ENCODE results near the gene FBXO30. TPM values are rescaled to one million over a fixed set of nuclear protein-coding genes. Genes with fewer than 3 reads are reported as not detected.

The FBXO30 gene
- total RNA-seq, 1 experiment from 2014 or later: 7.7 TPM

DNA sequence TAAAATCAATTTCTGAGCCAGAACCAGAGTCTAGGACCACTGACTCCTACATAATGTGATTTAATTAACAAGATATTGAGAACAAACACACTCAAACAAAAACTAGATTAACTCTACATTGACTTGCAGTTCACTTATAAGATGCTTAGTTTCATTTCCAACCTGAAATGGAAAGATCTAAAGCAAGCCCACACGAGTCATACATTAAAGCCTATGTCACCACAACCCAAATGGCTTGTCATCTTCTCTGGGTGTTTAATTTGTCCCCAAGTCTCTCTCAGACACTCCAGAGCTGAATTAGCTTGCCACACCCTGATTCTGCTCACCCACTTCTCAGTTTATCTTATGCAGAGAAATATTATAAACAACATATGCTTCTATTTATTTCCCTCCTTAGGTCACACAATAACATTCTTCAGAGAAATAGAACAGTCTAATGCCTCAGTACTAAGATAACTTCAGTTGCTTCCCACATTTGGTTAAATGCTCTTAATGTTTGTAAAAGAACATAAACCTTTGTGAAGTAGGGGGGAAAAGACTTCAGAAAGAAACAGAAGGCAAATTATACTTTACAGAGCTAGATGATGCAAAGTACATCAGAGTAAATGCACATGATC lies 8.8 kb upstream of the FBXO30 start:
- DNase-seq (ENCODE audit: low spot score): no peak
- in situ Hi-C loops (cut with HindIII; ENCODE audit: low sequenced_read_pairs): no loop called here

DNA sequence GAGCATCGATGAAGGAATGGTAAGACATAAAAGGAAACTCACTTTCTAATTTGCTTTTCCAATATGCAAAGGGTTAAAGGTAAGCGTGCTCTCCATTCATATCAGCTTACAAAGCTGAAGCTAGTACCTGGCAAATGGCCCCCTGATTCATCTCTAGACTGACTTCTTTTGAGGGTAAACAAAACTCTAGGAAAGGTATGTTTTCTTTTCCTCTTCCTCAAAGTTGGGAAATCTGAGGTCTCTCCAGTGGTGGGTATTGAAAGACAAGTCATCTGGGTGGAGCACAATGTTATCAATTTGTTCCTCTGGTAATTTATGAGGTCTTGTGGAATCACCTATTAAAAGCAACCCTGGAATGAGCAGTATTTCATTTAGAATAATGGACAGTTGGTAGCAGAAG lies 7.9 kb upstream of the FBXO30 start:
- in situ Hi-C loops (cut with HindIII; ENCODE audit: low sequenced_read_pairs): no loop called here
- no peak for DNase-seq (ENCODE audit: low spot score)

DNA sequence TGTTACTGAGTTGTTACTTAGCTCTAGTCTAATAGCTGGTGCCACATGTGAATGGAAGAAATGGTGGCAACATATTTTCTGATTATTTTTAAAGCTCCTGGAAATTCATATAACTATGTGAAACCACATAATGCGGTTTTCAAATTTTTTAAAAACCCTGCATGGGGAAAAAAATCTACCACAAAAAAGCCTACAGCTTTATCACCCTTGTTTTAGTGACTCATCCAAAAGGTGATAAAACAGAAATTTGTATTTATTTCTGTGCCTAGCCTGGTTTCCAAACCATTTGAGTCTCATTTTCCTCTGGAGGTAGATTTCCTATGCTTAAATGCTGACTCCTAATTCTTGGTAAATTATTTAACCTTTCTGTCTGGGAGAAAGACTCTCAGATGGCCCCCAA lies 5.4 kb upstream of the FBXO30 start:
- DNase-seq (ENCODE audit: low spot score): no peak
- in situ Hi-C loops (cut with HindIII; ENCODE audit: low sequenced_read_pairs): no loop called here

DNA sequence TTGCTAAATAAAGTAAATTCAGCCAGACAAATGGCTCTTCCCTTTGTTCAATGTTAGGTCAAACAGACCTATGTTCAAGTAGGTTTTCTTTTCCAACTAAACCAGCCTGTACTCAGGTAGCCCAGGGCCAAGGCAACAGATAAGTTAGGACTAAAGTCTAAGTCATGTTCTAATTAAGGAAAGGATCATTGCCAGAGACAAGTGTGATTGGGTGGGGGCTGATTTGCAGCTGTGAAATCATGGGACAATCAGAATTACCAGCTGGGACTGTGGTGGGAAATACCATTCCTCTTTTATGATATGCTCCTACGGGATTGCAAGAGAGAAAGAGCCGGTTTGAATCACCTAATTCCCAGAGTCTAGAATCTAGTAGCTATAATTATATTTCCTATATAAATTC lies 4.2 kb upstream of the FBXO30 start:
- in situ Hi-C loops (cut with HindIII; ENCODE audit: low sequenced_read_pairs): no loop called here

DNA sequence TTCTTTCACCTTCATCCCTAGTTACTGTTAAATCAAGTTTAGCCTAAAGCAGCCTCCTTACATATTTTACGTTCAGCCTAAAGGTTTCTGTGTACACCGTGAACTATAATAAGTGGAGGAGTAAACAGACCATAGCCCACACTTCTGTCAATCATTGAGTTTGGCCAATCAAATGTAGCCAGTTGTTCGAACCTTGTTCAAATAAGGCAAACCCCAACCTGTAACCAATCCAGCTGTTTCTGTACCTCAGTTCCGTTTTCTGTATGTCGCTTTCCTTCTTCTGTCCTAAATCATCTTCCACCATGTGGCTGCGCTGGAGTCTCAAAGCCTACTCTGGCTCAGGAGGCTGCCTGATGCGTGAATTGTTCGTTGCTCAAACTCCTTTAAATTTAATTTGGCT lies 1.8 kb upstream of the FBXO30 start:
- in situ Hi-C loops (cut with HindIII; ENCODE audit: low sequenced_read_pairs): no loop called here
- no peak for DNase-seq (ENCODE audit: low spot score)

More for the DNA sequence above, 4.2 kb upstream of the FBXO30 start:
- no peak for DNase-seq (ENCODE audit: low spot score)

DNA sequence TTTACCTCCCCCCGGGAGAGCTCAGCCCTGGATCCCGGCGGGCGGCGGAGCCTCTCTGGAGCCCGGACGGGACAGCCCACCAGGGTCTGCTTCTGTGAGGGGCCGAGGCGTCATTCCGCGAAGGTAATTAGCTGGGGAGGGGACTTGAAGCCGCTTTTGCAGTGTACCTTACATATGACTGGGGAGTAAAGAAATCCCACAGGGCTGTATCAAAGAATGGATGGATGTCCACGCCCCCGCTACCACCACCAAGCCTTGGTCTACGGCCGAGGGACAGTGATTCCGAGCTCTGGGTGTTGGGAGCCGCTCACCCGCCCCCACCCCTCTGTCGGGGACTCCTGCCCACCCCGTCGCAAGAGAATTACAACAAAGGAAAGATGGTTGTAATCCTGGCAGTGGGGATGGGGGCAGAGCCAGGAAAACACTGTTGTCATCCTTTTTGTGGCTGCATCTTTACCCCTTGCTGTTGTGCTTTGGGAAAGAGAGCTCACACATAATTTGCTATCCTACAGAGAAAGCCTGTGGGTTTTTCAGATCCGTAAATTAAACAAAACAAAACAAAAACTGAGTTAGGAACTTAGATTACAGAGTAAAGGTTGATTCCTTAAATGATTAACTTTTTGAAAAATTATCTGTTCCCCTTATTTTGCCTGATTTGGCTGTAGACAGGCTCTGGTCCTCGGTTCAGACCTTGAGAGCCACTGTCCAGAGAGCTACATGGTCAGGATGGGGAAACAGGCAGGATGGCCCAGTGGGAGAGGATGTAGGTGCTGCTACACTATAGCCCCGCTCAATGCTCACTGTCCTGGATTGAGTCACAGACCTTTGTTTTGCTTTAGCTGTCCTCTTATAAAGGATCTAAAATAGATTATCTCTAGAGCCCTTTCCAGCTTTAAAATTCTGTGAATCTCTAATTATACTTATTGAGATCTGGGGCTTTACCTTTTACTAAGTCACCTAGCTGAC lies 997 bp upstream of the FBXO30 start:
- DNase-seq (ENCODE audit: low spot score): peak; percentile 43
- in situ Hi-C loops (cut with HindIII; ENCODE audit: low sequenced_read_pairs): no loop called here

DNA sequence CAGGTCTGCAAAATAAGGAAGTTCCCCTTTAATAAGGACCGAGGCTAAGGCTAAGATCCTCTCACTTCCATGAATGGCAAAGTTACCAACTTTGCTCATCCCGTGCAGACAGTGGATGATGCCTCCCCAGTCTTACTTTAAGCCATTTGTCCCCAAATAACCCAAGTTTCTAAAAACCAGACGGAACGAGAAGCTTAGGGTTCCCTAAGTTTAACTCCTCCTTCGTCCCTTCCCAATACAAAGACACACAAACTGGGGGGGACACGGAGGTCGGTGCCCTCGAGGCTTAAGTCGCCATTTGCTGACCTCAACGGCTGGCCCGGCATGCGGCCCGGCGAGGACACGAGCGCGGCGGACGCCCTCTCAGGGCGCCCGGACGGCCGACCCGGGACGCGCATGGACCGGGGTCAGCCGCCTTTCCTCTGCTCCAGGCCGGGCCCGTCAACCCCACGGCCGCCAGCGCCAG lies 527 bp downstream of the FBXO30 start:
- in situ Hi-C loops (cut with HindIII; ENCODE audit: low sequenced_read_pairs): no loop called here
- peak; percentile 46 for DNase-seq (ENCODE audit: low spot score)

DNA sequence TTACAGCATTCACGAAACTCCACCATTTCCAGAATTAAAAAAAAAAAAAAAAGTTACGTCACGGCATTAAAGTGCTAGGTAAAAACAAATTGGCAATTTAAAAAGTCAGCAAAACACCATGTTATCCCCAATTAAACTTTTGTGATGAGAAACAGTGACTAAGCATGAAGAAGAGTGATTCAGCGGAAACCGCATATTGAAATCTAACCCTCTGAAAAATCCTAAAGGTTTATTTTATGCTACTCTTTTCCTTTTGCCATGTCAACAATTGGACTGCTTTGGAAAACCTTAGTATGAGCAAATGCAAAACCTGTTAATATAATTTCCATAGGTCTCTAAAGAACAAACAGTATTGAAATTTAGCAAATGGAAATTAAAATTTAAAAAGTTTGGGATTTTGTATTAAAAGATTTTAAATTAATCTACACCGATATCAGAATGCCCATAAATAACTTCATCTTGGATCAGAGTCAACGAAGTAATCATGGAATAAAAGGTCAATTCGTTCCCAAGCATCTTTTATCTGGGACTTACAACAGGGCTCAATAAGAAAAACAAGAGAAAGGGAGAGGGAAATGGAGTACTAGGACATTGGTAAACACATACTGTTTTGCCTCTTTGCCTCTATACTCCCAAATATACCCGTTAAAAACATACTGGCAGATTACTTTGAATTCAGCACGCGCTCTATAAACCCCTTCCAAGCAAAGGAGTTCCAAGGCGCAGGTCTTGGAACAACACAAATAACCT lies 1.1 kb downstream of the FBXO30 start:
- in situ Hi-C loops (cut with HindIII; ENCODE audit: low sequenced_read_pairs): no loop called here
- no peak for DNase-seq (ENCODE audit: low spot score)

DNA sequence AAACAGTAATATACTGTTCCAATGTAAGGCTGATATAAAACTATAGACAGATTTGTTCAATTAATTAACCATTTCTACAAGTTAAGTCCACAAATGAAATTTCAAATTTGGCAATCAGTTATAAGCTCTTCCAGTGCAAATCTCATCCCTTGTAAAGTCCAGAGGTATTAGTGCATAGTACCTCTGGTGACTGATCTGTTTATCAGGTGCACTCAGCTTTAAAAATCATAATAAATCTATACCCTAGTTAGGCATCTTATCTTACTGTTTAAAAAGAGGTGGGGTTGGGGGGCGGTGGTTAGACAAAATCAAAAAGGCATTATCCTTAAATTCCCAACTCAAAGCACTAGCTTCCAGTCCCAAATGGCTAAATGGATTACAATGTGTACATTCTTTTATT lies 2.9 kb downstream of the FBXO30 start:
- in situ Hi-C loops (cut with HindIII; ENCODE audit: low sequenced_read_pairs): no loop called here
- no peak for DNase-seq (ENCODE audit: low spot score)

DNA sequence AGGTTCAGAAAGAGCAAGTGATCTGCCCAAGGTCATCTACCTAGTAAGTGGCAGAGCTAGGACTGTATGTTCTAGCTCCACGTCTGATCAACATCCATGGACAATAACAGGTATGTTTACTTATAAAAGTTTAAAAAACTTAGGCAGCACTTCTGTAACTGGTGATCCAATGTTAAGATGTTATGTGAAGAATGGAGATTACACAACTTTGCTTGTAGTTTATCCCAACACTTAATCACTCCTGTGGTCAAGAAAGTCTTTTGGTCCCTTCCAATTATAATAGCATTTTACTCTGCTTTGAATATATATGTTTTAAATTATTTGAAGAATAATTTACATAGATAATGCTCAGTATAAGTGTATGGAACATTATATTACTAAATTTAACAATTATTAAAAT lies 4.8 kb downstream of the FBXO30 start:
- no peak for DNase-seq (ENCODE audit: low spot score)
- in situ Hi-C loops (cut with HindIII; ENCODE audit: low sequenced_read_pairs): no loop called here

DNA sequence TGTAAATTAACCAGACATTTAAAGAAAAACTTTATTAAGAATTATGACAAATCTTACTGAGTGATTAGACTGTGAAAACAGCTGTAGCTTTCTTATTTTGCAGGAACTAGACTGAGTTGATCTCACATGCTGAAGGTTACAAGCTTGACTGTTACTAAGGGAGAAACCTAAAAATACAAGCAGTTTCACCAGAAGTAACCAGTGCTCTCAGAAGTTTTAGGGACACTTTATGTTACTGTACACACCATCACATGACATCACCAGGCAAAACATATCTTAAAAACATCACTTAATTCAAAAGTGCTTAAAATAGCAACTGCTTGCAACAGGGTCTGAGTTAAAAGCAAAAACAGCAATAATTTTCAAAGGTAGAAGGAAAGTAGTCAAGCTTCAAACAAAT lies 5.4 kb downstream of the FBXO30 start:
- in situ Hi-C loops (cut with HindIII; ENCODE audit: low sequenced_read_pairs): no loop called here
- no peak for DNase-seq (ENCODE audit: low spot score)

DNA sequence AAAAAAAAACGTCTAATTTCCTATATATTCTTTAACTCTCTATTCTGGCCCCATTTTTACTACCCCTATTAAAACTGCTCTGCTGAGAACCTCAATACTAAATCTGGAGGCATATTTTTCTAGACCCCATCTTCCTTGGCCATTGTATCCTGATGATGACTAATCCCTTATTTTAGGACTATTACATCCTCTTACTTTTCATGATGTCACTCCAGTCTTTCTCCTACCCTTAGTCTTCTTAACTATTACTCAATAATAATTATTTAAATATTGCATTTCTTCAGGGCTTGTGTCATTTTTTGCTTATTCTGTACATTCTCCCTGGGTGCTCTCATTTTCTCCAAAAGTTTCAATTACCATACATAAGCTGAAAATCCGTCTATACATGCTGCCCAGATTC lies 6.4 kb downstream of the FBXO30 start:
- in situ Hi-C loops (cut with HindIII; ENCODE audit: low sequenced_read_pairs): no loop called here
- no peak for DNase-seq (ENCODE audit: low spot score)

DNA sequence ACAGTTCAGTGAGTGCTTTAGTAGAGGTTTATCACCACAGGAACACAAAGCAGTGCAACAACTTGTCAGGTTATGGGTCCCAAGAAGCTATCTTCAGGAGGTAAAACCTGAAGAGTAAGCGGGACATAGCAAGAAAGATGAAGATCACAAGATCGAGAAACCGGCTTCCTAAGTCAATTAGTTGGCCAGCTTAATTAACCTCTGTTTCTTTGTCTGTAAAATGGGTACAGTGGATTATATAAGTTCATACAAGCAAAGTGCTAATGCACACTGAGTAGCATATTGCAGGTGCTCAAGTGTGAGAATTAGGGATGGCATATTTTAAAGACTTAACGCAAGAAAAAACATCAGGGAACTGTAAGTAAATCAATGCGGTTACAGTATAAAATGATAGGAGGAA lies 12.5 kb downstream of the FBXO30 start:
- in situ Hi-C loops (cut with HindIII; ENCODE audit: low sequenced_read_pairs): no loop called here

DNA sequence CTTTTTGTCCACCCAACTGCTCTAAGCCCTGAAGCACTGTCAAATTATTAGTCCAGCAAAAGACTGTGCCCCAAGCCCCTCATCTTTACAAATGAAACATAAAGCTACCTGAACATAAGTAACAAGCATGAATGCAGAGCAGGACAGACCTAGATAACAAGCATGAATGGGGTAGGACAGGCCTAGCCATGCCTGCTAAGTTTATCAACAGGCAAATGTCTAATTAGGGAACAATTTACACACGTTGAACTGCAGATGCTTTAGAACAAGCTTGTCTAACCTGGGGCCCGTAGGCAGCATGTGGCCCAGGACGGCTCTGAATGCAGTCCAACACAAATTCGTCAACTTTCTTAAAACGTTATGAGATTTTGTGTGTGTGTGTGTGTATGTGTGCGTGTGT lies 13.6 kb downstream of the FBXO30 start:
- in situ Hi-C loops (cut with HindIII; ENCODE audit: low sequenced_read_pairs): no loop called here
- no peak for DNase-seq (ENCODE audit: low spot score)

More for the DNA sequence above, 12.5 kb downstream of the FBXO30 start:
- no peak for DNase-seq (ENCODE audit: low spot score)

DNA sequence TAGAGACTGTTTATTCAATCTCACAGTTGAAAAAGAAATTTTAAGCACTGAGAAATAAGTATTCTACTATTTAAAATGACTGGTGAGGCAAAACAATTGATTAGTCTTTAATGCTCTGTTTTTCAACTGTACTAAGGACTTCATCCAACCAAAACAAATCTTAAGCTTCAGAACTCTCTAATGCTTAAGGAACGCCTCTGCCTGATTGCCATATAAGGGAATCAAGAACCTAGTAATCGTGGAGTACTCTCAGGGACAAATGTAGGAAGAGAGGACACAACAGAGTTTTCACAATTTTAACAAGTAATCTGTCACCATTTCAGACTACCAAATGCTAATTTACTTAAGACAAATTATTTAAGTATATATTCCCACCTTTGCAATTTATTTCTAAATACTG lies 16.1 kb downstream of the FBXO30 start:
- no peak for DNase-seq (ENCODE audit: low spot score)

DNA sequence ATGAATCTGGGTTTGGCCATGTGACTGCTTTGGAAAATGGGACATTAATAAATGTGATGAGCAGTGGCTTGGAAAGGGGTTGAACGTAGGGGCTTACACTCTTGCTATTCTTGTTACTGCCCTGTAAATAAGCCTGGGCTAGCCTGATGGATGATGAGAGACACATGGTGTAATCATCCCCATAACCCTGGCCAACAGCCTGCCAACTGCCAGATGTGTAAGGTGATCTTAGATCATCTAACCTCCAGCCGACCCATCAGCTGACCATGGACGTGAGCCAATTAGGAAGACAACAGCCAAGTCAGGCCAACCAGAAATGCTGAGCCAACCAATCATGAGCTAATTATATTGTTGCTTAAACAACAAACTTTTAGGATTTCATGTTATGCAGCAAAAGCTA lies 25.2 kb downstream of the FBXO30 start:
- no peak for DNase-seq (ENCODE audit: low spot score)
- in situ Hi-C loops (cut with HindIII; ENCODE audit: low sequenced_read_pairs): no loop called here

More for the DNA sequence above, 16.1 kb downstream of the FBXO30 start:
- in situ Hi-C loops (cut with HindIII; ENCODE audit: low sequenced_read_pairs): no loop called here

DNA sequence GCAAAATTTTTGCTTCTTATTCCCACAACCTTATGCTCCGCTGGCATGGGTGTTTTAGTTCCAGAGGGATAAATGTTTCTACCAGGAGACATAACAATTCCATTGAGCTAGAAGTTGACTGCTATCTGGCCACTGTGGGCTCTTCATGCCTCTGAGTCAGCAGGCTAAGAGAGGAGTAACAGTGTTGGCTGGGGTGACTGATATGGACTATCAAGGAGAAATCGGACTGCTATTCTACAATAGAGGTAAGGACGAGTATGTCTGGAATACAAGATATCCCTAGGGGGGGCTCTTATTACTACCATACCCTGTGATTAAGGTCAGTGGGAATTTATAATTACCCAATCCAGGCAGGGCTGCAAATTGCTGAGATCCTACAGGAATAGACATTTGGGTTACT lies 26.9 kb downstream of the FBXO30 start:
- in situ Hi-C loops (cut with HindIII; ENCODE audit: low sequenced_read_pairs): no loop called here
- no peak for DNase-seq (ENCODE audit: low spot score)

DNA sequence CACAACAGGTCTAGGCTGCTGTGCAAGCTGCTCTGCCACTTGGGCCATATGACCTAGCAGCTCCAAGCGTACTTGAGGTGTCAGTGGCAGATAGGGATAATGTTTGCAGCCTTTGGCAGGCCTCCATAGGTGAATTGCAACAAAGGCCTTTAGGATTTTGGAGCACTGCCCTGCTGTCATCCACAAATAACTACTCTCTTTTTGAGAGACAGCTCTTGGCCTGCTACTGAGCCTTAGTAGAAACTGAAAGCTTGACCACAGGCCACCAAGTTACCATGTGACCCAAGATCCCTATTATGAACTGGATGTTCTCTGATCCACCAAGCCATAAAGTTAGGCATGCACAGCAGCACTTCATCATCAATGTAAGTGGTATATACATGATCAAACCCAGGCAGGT lies 29.9 kb downstream of the FBXO30 start:
- no peak for DNase-seq (ENCODE audit: low spot score)
- in situ Hi-C loops (cut with HindIII; ENCODE audit: low sequenced_read_pairs): no loop called here

DNA sequence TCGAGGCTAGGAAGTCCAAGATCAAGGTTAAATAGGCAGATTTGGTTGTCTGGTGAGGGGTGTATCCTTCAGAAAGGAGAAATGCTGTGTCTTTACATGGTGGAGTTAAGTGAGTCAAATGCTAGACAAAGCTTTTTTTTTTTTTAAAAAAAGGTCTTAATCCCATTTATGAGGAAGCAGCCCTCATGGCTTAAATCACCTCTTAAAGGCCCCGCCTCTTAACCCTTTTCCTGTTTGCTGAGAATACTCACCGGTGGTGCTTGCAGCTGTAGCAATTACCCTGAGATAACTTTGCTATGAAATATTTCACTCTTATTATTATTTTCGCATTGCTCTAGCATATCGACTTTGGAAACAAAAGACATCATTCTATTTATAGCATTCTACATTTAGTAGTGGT lies 30.8 kb downstream of the FBXO30 start:
- in situ Hi-C loops (cut with HindIII; ENCODE audit: low sequenced_read_pairs): no loop called here
- DNase-seq (ENCODE audit: low spot score): no peak

DNA sequence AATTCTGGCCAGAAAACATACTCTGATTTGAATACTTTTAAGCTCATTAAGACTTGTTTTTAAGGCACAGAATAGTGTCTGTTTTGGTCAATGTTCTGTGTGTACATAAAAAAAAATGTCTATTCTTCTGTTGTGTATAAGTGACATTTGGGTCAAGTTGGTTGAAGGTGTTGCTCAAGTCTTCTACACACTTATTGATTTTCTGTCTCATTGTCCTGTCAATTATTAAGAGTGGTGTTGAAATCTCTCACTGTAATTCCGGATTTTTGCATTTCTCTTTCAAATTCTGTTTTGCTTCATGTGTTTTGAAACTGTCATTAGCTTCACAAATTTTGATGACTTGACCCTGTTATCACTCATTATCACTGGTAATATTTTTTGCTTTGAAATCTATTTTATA lies 41.7 kb downstream of the FBXO30 start:
- in situ Hi-C loops (cut with HindIII; ENCODE audit: low sequenced_read_pairs): no loop called here
- DNase-seq (ENCODE audit: low spot score): no peak
